Effector memory CD4-positive, alpha-beta T cell (primary cell): Measurements from ENCODE around the gene POLE3.
A peak's percentile ranks its signal among the peaks of the same experiment; 100 is the strongest.
"Not testable (repeated sequence)": the region's sequence is repeated elsewhere in the genome, so short reads cannot be mapped to it uniquely, and the experiment has no call there.

Experiments
- DNase-seq, 3 donors: peaks; one replicate each; pipeline ENCODE4 v3.0.0-alpha.2; 2020
- H3K27ac ChIP-seq: 2 replicates; pipeline ENCODE4 v1.7.0; 2013; ENCODE audit warnings: mild to moderate bottlenecking, low read length, moderate library complexity; ENCODE audit not compliant: insufficient read depth, poor library complexity, severe bottlenecking
- H3K27me3 ChIP-seq: replicated peaks from 2 replicates; pipeline ENCODE4 v1.7.0; 2013; ENCODE audit warnings: mild to moderate bottlenecking, low read length; ENCODE audit not compliant: insufficient read depth, control insufficient read depth, poor library complexity, severe bottlenecking
- H3K36me3 ChIP-seq: 2 replicates; pipeline ENCODE4 v1.7.0; 2013; ENCODE audit warnings: mild to moderate bottlenecking, low read length, moderate library complexity; ENCODE audit not compliant: control insufficient read depth, insufficient read depth
- H3K4me1 ChIP-seq: 2 replicates; pipeline ENCODE4 v1.7.0; 2013; ENCODE audit warnings: low read length, mild to moderate bottlenecking; ENCODE audit not compliant: control insufficient read depth, insufficient read depth, poor library complexity, severe bottlenecking
- H3K4me3 ChIP-seq: 2 replicates; pipeline ENCODE4 v1.7.0; 2013; ENCODE audit warnings: low read length, low read depth, mild to moderate bottlenecking; ENCODE audit not compliant: insufficient read depth, poor library complexity, severe bottlenecking
- H3K9me3 ChIP-seq: 2 replicates; pipeline ENCODE4 v1.7.0; 2013; ENCODE audit warnings: mild to moderate bottlenecking, low read length, moderate library complexity; ENCODE audit not compliant: control insufficient read depth
- total RNA-seq, 3 donors: gene quantifications; one replicate each; lab custom pipeline; 2026; lab: John Stamatoyannopoulos, UW

Gene POLE3
- 80.4 to 84.4 (median 84.0) reads per million in 3 donors for total RNA-seq

DNA sequence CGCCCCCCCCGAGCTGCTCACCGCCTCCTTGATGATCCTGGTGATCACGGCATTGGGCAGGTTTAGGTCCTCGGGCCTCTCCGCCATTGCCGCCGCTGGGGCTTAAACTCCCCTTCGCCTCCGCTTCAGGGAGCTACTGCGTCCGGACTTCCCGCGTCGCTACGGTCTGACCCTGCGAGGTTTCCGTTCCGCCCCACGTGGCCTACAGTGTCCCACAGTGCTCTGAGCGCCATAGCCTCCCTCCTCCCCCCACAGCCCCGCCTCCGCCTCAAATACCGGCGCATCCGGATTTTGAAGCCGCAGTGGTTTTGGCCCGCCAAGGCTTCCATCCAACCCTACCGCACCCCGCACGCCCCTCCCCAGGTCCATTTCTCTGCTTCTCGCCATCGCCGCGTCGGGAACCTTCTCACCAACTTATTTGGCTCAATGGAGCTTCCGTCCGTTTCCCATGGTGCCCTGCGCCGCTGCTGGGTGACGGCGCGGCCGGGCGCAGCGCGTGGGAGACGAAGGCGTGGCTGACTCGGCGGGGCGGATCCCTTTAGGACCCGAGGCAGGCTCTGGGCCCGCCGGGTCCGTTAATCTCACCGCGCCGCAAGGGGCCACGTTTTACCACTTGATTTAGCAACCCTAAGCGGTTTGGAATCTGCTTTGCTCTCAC lies at the start of gene POLE3, which contains the start of gene C9orf43:
Gene POLE3, minus strand, starts transcription at position 469 of the 658 bp plus-strand sequence. Its CDS starts 382 bp downstream, at position 87.
Gene C9orf43, plus strand, starts transcription at position 541 of the 658 bp plus-strand sequence. CDS start 2,747 bp downstream, outside the sequence.
- Histone ChIP-seq H3K4me3 (peak within 1 kb of the TSS; percentile 72), H3K36me3 (peaks cover 10% of the 10 kb centered on the region), H3K9me3 (no peaks in the 10 kb centered on the region), H3K27ac (peak within 1 kb of the TSS; percentile 91), H3K27me3 (no peaks in the 10 kb centered on the region), H3K4me1 (peaks cover 7% of the 10 kb centered on the region)
- DNase-seq, result peak; percentile 86 to 89 (median 89)

DNA sequence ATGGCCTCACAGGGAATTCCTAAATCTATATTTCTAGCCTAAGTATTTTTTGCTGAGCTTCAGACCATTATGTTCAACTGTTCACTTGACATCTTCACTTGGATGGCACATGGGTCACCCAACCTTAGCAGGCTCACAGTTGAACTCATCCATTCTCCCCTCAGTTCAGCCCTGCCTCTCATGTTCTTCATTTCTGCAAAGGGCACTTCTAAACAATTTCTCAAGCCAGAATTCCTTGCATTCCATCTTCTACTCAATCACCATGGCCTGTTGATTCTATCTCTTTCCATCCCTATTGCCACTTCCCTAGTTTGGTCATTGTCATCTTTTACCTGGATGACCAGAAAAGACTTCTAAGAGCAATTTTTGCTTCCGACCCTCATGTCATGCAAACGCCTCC lies 45.8 kb upstream of the POLE3 start:
- Histone ChIP-seq H3K36me3 (no peaks in the 10 kb centered on the region), H3K4me3 (no peak overlapping the region), H3K27me3 (no peaks in the 10 kb centered on the region), H3K4me1 (no peaks in the 10 kb centered on the region), H3K27ac (no peak overlapping the region), H3K9me3 (no peaks in the 10 kb centered on the region)
- DNase-seq, result no peak

DNA sequence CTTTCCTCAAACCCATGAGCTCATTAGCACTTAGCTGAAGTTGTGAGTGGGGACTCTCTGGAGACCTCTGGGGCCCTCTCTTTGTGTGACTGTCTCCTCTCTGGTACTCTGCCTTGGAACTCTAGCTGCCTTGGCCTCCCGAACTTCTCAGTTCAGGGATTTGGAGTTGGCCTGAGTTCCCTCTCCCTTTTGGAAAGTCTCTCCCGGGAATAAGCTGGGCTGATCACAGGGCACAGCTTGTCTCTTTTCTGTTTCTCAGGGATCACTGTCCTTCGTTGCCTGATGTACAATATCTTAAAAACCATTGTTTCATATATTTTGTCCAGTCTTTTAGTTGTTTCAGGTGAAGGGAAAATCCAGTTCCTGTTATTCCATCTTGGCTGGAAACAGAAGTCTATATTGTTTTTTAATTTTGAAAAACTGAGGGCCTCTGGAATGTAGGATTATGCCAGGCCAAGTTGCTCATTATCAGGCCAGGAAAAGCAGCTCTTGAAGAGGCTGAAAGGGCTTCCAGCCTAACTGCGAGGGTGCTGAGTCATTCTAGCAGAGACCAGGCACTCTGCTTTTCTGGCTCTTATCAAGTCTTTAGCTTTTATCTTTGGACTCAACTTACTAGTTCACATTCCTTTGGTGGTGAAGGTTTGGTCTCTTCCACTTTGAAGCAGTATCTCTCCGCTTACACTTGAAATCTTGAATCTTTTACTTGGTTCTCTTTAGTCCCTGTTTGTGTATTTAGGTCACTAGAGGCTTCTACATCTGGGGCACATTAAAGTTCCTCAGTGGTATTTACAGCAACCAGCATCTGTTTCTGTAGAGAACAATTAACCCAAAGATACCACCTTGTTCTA lies 44.7 kb upstream of the POLE3 start:
- no peak for DNase-seq
- no peaks in the 10 kb centered on the region for H3K36me3 ChIP-seq
- H3K9me3 ChIP-seq, result no peaks in the 10 kb centered on the region
- H3K4me3 ChIP-seq, result no peak overlapping the region
- no peaks in the 10 kb centered on the region for H3K27me3 ChIP-seq
- no peaks in the 10 kb centered on the region for H3K4me1 ChIP-seq
- no peak overlapping the region for H3K27ac ChIP-seq

GRCh38 chr9:113452113-113452605 lies 41.7 kb upstream of the POLE3 start:
- no peaks in the 10 kb centered on the region for H3K4me1 ChIP-seq
- no peaks in the 10 kb centered on the region for H3K9me3 ChIP-seq
- no peaks in the 10 kb centered on the region for H3K27me3 ChIP-seq
- no peak overlapping the region for H3K4me3 ChIP-seq
- H3K36me3 ChIP-seq, result no peaks in the 10 kb centered on the region
- no peak for DNase-seq
- no peak overlapping the region for H3K27ac ChIP-seq

- Histone ChIP-seq H3K4me1 (no peaks in the 10 kb centered on the region), H3K27ac (no peak overlapping the region), H3K9me3 (no peaks in the 10 kb centered on the region), H3K36me3 (no peaks in the 10 kb centered on the region), H3K27me3 (no peaks in the 10 kb centered on the region), H3K4me3 (no peak overlapping the region)
- no peak for DNase-seq
Measured at GRCh38 chr9:113449376-113449775, 38.9 kb upstream of the POLE3 start.

GRCh38 chr9:113446323-113446740 lies 35.9 kb upstream of the POLE3 start:
- DNase-seq, result no peak
- H3K27me3 ChIP-seq, result no peaks in the 10 kb centered on the region
- H3K9me3 ChIP-seq, result no peaks in the 10 kb centered on the region

DNA sequence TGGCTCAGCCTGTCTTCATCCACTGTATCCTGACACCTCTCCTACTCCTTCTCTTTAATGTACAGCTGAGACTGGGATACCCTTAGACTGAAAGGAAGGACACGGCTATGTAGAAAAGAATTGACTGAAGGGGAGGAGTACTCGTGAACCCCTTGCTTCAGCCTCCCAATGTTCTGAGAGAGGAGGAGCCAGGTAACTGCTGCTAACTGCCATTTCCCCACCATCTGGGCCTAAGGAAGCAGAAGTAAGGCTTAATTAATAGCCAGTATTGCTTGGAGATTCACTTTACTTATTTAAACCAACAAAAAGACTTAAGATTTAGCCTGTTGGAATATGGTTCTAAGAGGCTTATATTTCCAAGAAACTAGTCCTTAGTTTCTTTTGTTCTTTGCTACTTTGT lies 34.3 kb upstream of the POLE3 start:
- Histone ChIP-seq H3K4me3 (no peak overlapping the region), H3K27ac (no peak overlapping the region), H3K9me3 (no peaks in the 10 kb centered on the region), H3K27me3 (no peaks in the 10 kb centered on the region), H3K36me3 (no peaks in the 10 kb centered on the region), H3K4me1 (no peaks in the 10 kb centered on the region)
- no peak for DNase-seq

More at GRCh38 chr9:113446323-113446740, 35.9 kb upstream of the POLE3 start:
- Histone ChIP-seq H3K36me3 (no peaks in the 10 kb centered on the region), H3K4me1 (no peaks in the 10 kb centered on the region), H3K4me3 (no peak overlapping the region), H3K27ac (no peak overlapping the region)

- not testable (repeated sequence) for H3K4me3 ChIP-seq, H3K36me3 ChIP-seq, H3K27me3 ChIP-seq, DNase-seq, H3K4me1 ChIP-seq, H3K27ac ChIP-seq, H3K9me3 ChIP-seq
Measured at GRCh38 chr9:113437716-113438115, 27.2 kb upstream of the POLE3 start.

GRCh38 chr9:113436728-113437515 lies 26.4 kb upstream of the POLE3 start:
- DNase-seq, result no peak
- Histone ChIP-seq H3K9me3 (no peaks in the 10 kb centered on the region), H3K27me3 (no peaks in the 10 kb centered on the region)

More at GRCh38 chr9:113436728-113437515, 26.4 kb upstream of the POLE3 start:
- H3K36me3 ChIP-seq, result no peaks in the 10 kb centered on the region
- H3K27ac ChIP-seq, result no peak overlapping the region
- no peaks in the 10 kb centered on the region for H3K4me1 ChIP-seq
- H3K4me3 ChIP-seq, result no peak overlapping the region
